ENCODE data around the gene LECT2.

DNA sequence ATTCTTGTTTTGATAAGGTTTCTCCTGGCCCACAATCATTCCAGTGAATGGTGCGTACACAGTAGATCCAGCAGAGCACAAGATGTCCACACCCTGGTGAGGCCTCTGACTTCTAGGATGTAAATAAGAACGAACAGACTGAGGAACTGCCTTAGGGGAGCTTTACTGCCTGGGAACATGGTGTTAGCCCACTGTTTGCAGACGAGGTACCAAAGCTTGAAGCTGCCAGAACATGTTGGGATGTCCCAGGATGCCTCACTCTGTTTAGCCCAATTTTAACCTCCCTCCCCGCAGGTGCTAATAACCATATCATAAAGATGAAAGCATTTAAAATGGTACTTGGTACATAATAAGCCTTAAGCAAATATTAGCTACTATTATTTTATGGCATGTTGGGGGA, 3.5 kb downstream of the LECT2 start:
- TF ChIP-seq, protein P1, sequence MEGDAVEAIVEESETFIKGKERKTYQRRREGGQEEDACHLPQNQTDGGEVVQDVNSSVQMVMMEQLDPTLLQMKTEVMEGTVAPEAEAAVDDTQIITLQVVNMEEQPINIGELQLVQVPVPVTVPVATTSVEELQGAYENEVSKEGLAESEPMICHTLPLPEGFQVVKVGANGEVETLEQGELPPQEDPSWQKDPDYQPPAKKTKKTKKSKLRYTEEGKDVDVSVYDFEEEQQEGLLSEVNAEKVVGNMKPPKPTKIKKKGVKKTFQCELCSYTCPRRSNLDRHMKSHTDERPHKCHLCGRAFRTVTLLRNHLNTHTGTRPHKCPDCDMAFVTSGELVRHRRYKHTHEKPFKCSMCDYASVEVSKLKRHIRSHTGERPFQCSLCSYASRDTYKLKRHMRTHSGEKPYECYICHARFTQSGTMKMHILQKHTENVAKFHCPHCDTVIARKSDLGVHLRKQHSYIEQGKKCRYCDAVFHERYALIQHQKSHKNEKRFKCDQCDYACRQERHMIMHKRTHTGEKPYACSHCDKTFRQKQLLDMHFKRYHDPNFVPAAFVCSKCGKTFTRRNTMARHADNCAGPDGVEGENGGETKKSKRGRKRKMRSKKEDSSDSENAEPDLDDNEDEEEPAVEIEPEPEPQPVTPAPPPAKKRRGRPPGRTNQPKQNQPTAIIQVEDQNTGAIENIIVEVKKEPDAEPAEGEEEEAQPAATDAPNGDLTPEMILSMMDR (IDR thresholded peaks at IDR 0.05) = no peak
- no peak for TF ChIP-seq POLR2A (IDR thresholded peaks at IDR 0.05)
